Epithelial cell of proximal tubule (primary cell): ENCODE data around the gene KBTBD13. TPM values are rescaled to one million over a fixed set of nuclear protein-coding genes. Genes with fewer than 3 reads are reported as not detected.

Experiments
- DNase-seq: peaks from one replicate; pipeline ENCODE4 v3.0.0-alpha.2; 2011; ENCODE audit warnings: low read depth
- H3K4me3 ChIP-seq: 2 replicates; pipeline ENCODE4 v1.5.1; 2011; ENCODE audit warnings: low read depth, mild to moderate bottlenecking, low read length
- total RNA-seq: library from RNA; depleted of rRNA; stranded (reverse); fragments of >200 nt; gene quantifications from 2 replicates; pipeline ENCODE4 v1.2.3, GENCODE V29; 2015
- TF ChIP-seq, protein P1 (sequence below): conservative IDR thresholded peaks from 2 replicates; pipeline ENCODE4 v1.5.1; 2012; ENCODE audit warnings: low read depth, mild to moderate bottlenecking, low read length

KBTBD13 gene
- total RNA-seq, 1 donor from 2014 or later: not detected

GRCh38 chr15:65110676-65111292 is 34.2 kb downstream of the KBTBD13 start:
- DNase-seq: no peak
- H3K4me3 ChIP-seq: no peak overlapping the region
- TF ChIP-seq, protein P1, sequence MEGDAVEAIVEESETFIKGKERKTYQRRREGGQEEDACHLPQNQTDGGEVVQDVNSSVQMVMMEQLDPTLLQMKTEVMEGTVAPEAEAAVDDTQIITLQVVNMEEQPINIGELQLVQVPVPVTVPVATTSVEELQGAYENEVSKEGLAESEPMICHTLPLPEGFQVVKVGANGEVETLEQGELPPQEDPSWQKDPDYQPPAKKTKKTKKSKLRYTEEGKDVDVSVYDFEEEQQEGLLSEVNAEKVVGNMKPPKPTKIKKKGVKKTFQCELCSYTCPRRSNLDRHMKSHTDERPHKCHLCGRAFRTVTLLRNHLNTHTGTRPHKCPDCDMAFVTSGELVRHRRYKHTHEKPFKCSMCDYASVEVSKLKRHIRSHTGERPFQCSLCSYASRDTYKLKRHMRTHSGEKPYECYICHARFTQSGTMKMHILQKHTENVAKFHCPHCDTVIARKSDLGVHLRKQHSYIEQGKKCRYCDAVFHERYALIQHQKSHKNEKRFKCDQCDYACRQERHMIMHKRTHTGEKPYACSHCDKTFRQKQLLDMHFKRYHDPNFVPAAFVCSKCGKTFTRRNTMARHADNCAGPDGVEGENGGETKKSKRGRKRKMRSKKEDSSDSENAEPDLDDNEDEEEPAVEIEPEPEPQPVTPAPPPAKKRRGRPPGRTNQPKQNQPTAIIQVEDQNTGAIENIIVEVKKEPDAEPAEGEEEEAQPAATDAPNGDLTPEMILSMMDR: no peak

- H3K4me3 ChIP-seq: no peak within 1 kb of the TSS
- no peak for DNase-seq
- TF ChIP-seq, protein P1: no peak
These were observed 38.5 kb downstream of the KBTBD13 start, which contains the start of gene UBAP1L for GRCh38 chr15:65115086-65115485. Gene UBAP1L (minus strand): TSS chr15:65115200. CDS start chr15:65106215, 8,985 bp downstream.

GRCh38 chr15:65115542-65115941 is 39.0 kb downstream of the KBTBD13 start:
- no peak overlapping the region for H3K4me3 ChIP-seq
- no peak for DNase-seq
- TF ChIP-seq, protein P1: no peak

Other genes starting within 250 kb of the KBTBD13 start
- 3.9 and 6.4 TPM in 2 replicates for gene PLEKHO2, start 234.8 kb upstream of the KBTBD13 start, total RNA-seq
- gene ANKDD1A, start 164.8 kb upstream of the KBTBD13 start, total RNA-seq: 0.51 and 3.0 TPM in 2 replicates
- 80.1 and 83.0 TPM in 2 replicates for gene SPG21, start 86.8 kb upstream of the KBTBD13 start, total RNA-seq
- 22.1 and 27.1 TPM in 2 replicates for gene MTFMT, start 47.1 kb upstream of the KBTBD13 start, total RNA-seq
- gene SLC51B, start 31.4 kb upstream of the KBTBD13 start, total RNA-seq: not detected in 2 replicates
- gene RASL12, start 8.8 kb upstream of the KBTBD13 start, total RNA-seq: not detected in 2 replicates
- 0.07 and 0.23 TPM in 2 replicates for gene UBAP1L, start 38.5 kb downstream of the KBTBD13 start, total RNA-seq
- 24.6 and 26.3 TPM in 2 replicates for gene PDCD7, start 57.1 kb downstream of the KBTBD13 start, total RNA-seq
- gene CLPX, start 108.6 kb downstream of the KBTBD13 start, total RNA-seq: 20.0 and 24.3 TPM in 2 replicates
- not detected in 2 replicates for gene CILP, start 134.7 kb downstream of the KBTBD13 start, total RNA-seq
- gene PARP16, start 210.1 kb downstream of the KBTBD13 start, total RNA-seq: 3.5 and 7.9 TPM in 2 replicates
- gene RNU5A-1, start 219.3 kb downstream of the KBTBD13 start, total RNA-seq: not detected in 2 replicates
- not detected in 2 replicates for gene RNU5B-1, start 227.9 kb downstream of the KBTBD13 start, total RNA-seq